ENCODE data around the gene TBC1D22A.

DNA sequence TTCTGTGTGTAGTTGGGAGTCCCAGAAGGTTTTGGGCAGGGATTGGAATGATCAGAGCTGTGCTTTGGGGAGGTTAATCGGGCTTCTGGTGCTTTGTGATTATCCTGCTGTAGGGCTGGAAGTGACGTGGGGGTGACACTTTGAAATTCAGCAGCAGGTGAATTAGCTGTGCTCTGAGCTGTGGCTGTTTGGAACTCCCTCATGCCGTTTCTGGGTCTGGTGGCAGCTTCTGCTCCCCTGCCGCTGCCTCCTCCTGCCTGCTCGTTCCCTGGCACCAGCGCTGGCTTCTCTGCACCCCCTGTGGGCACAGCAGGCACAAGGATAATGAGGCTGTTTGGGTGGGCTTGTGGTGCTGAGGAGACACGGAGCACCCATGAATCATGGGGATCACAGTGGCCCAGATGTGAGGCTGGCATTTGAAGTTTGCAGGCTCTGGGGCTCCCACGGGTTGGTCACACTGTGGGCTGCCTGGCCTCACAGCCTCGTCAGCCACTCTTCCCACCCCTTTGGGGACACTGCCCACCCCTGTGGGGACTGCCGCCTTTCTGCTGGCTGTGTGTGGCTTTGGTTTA is 49.7 kb downstream of the TBC1D22A start:
- TF ChIP-seq, protein P1, sequence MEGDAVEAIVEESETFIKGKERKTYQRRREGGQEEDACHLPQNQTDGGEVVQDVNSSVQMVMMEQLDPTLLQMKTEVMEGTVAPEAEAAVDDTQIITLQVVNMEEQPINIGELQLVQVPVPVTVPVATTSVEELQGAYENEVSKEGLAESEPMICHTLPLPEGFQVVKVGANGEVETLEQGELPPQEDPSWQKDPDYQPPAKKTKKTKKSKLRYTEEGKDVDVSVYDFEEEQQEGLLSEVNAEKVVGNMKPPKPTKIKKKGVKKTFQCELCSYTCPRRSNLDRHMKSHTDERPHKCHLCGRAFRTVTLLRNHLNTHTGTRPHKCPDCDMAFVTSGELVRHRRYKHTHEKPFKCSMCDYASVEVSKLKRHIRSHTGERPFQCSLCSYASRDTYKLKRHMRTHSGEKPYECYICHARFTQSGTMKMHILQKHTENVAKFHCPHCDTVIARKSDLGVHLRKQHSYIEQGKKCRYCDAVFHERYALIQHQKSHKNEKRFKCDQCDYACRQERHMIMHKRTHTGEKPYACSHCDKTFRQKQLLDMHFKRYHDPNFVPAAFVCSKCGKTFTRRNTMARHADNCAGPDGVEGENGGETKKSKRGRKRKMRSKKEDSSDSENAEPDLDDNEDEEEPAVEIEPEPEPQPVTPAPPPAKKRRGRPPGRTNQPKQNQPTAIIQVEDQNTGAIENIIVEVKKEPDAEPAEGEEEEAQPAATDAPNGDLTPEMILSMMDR (IDR thresholded peaks at IDR 0.05; ENCODE audit: poor library complexity): no peak
- TF ChIP-seq EZH2 (IDR thresholded peaks at IDR 0.05; ENCODE audit: borderline replicate concordance) (no peak), EZH2phosphoT487 (IDR thresholded peaks at IDR 0.05; ENCODE audit: low read depth, severe bottlenecking, unreplicated experiment) (no peak)
